ENCODE measurements around the gene ATXN1. TPM values are rescaled to one million over a fixed set of nuclear protein-coding genes. Genes with fewer than 3 reads are reported as not detected.

The ATXN1 gene
- total RNA-seq: 6.1 and 10.4 TPM in 2 replicates

DNA sequence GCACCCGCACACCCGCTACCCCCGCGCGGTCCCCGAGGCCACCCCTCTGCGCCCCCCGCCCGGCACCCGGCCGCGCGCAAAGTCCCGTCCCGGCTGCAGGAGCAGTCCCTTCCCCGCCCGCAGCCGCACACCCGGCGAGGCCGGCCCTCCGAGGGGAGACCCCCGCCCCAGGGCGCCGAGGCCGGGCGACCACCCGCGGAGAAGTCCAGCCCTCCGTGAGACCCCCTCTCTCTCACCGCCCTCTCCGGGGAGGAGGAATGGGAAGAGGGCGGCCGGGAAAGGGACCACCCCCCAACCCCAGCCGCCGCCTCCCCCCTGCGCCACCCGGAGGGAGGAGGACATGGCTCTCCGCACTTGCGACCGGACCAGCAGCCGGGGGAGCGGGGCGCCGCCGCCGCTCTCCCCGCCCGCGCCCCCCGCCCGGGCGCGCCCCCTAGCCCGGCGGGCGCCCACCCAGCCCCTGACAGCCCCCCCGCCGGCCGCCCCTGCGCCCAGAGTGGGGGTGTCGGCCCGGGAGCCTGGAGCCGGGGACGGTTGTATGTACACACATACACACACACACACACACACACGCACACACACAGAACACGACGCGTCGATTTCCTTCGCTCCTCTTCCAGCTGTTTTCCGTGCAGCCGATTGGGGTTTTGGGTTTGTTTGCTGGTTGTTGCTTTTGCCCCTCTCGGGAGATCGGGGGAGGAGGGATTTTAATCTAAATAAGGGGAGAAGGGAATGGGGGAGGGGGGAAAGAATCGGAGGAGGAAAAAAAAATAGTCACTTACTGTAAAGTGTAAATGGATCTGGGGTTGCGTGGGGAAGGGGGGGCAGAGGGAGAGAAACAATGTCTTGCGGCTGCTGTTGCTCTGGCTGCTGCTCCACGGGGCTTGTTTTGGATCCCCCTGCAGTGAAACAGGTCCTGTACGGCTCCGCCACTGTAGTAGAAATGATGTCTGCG is at the start of gene ATXN1:
TSS of gene ATXN1 (minus strand) at position 945 of the 955 bp plus-strand sequence.
- DNase-seq (ENCODE audit: low read depth): no peak
- peak within 1 kb of the TSS; percentile 62 for H3K4me3 ChIP-seq (ENCODE audit: low read depth, low read length)
- TF ChIP-seq, protein P1, sequence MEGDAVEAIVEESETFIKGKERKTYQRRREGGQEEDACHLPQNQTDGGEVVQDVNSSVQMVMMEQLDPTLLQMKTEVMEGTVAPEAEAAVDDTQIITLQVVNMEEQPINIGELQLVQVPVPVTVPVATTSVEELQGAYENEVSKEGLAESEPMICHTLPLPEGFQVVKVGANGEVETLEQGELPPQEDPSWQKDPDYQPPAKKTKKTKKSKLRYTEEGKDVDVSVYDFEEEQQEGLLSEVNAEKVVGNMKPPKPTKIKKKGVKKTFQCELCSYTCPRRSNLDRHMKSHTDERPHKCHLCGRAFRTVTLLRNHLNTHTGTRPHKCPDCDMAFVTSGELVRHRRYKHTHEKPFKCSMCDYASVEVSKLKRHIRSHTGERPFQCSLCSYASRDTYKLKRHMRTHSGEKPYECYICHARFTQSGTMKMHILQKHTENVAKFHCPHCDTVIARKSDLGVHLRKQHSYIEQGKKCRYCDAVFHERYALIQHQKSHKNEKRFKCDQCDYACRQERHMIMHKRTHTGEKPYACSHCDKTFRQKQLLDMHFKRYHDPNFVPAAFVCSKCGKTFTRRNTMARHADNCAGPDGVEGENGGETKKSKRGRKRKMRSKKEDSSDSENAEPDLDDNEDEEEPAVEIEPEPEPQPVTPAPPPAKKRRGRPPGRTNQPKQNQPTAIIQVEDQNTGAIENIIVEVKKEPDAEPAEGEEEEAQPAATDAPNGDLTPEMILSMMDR (conservative IDR thresholded peaks at IDR 0.05; ENCODE audit: low read depth, low read length): no peak

DNA sequence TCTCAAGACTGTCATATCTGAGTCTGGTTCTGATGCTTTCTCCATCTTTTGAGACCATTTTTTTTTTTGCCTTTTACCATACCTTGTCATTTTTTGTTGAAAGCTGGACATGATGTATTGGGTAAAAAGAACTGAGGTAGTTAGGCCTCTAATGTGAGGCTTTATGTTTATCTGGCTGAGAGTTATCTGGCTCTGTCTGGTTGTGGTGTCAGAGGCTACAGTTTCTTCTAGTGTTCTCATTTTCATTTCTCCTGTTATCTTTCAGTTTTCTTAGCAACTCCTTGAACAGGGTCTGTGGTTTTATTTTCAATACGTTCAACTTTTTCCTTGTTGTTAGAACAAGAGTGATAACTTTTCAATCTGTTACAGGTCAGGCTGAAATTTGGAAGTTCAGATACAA is 49.2 kb upstream of the ATXN1 start:
- no peak overlapping the region for H3K4me3 ChIP-seq (ENCODE audit: low read depth, low read length)
- no peak for DNase-seq (ENCODE audit: low read depth)
- TF ChIP-seq, protein P1 (conservative IDR thresholded peaks at IDR 0.05; ENCODE audit: low read depth, low read length): no peak

DNA sequence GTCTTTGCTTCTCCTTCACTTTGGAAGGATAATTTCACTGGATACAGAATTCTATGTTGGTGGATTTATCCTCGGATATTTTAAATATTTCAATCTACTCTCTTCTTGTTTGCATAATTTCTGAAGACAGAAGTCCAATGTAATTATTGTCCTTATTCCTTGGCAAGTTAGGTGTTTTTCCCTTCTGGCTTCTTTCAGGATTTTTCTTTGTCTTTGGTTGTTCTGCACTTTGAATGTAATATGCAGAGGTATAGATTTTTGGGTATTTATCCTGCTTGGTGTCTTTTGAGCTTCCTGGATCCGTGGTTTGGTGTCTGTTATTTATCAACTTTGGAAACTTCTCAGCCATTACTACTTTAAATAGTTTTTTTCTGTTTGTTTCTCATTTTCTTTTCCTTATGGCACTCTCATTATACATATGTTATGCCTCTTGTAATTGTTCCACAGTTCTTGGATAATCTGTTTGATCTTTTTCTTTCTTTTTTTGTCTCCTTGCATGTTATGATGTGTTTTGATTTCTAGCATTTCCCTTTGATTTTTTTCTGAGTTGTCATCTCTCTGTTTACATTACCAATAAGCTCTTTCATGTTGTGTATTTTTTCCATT is 48.6 kb upstream of the ATXN1 start:
- H3K4me3 ChIP-seq (ENCODE audit: low read depth, low read length): no peak overlapping the region
- DNase-seq (ENCODE audit: low read depth): no peak
- TF ChIP-seq, protein P1 (conservative IDR thresholded peaks at IDR 0.05; ENCODE audit: low read depth, low read length): no peak

DNA sequence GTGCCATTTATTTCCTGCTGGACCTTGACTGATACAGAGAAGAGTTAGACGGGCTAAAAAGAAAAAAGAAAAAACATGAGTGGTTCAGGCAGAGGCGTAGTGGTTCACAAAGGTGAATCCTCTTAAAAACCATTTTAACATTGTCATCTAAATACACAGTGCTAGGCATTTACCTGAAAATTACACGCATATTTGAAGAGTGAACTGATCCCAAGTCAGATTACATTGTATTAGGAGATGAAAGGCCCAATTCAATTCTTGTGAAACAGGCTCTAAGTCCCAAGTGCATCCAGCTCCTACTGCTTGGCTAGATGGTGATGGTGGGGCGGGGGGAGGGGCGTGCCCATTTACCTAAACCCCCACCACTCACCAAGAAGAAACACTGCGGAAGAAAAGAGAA is 46.7 kb upstream of the ATXN1 start:
- TF ChIP-seq, protein P1 (conservative IDR thresholded peaks at IDR 0.05; ENCODE audit: low read depth, low read length): no peak
- no peak for DNase-seq (ENCODE audit: low read depth)
- H3K4me3 ChIP-seq (ENCODE audit: low read depth, low read length): no peak overlapping the region

DNA sequence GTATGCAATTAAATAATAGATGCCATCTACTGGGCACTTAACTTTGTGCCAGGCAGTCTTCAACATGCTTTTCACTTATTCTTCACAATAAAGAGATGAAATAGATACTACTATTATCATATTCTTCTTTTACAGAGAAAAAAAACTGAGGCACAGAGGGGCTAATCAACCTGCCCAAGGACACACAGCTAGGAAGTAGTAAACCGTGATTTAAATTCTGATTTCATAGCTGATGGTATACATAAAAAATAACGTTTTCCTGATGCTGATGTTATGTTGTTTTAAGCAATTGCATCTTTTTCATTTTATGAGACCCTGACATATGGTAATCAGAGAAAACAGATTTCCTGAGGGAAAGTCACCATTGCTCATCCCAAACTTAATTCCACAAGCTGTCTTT is 45.1 kb upstream of the ATXN1 start:
- DNase-seq (ENCODE audit: low read depth): no peak
- TF ChIP-seq, protein P1 (conservative IDR thresholded peaks at IDR 0.05; ENCODE audit: low read depth, low read length): no peak
- no peak overlapping the region for H3K4me3 ChIP-seq (ENCODE audit: low read depth, low read length)

DNA sequence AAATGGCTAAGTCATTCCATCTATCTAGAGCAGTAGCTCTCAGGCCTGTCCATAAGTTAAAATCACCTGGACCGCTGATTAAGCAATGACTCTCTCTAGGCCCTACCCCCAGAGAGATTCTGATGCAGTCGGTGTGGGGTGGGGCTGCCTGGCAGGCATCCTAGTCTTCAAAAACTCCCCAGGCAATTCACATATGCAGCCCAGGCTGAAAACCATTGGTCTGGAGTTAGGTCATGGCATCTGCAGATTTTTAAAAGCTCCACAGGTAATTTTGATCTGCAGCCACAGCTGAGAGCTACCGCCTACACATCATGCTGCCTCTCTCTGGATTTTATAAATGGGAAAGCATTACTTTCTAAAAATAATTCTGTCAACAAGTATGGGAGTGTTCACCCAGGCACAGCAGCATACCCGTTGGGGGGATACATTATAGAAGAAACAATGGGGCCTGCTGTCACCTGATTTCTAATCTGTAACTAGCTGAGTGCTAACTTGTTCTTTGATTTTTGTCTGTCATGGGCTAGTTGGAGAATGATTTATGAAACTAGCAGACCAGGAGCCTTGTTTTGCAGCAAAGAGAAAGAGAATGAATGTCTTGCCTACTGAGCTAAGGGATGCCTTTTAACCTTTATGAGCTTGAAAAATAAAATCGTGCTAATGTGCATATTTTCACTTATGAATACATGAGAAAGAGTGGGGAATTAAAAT is 44.1 kb upstream of the ATXN1 start:
- DNase-seq (ENCODE audit: low read depth): peak; percentile 16
- H3K4me3 ChIP-seq (ENCODE audit: low read depth, low read length): no peak overlapping the region
- TF ChIP-seq, protein P1 (conservative IDR thresholded peaks at IDR 0.05; ENCODE audit: low read depth, low read length): no peak

Data from epithelial cell of proximal tubule (primary cell).